HepG2 (cell line): ENCODE results near the gene GDE1. TPM values are rescaled to one million over a fixed set of nuclear protein-coding genes. Genes with fewer than 3 reads are reported as not detected.

Experiments
- ATAC-seq: fragments of 200-7000 bp; cut with Tn5 transposase; 3 replicates; pipeline ENCODE4 v1.9.1; 2020; ENCODE audit warnings: mild to moderate bottlenecking, moderate library complexity
- BruUV-seq: library from RNA; stranded (reverse); fragments of 400-500 nt; replicated peaks from 2 replicates; lab custom pipeline; 2021; lab: Mats Ljungman, UMichigan
- CTCF ChIA-PET: fragments of 300-600 bp; formaldehyde crosslinking; extraction: SDS; loops from one replicate; lab custom pipeline; 2021; ENCODE audit warnings: low total read pairs, inconsistent platforms, low intra/inter-chr PET ratio; lab: Yijun Ruan, JAX
- POLR2A ChIA-PET: fragments of 350-600 bp; sonication (Branson Sonifier 250); formaldehyde crosslinking; loops from one replicate; lab custom pipeline; 2020; ENCODE audit warnings: antibody characterized with exemption, inconsistent platforms; lab: Yijun Ruan, JAX
- DNase-seq: peaks from one replicate; pipeline ENCODE4 v3.0.0-alpha.2; 2015; ENCODE audit warnings: low spot score
- FAIRE-seq: peaks from 3 replicates; lab custom pipeline; 2011; peaks lifted over from hg19 to GRCh38; lab: Jason Lieb, UNC
- H2AFZ ChIP-seq: one replicate; pipeline ENCODE4 v1.6.1; 2011; ENCODE audit warnings: low read length, inconsistent platforms
- H3K27ac ChIP-seq: fragments of 300-600 bp; 3 replicates; pipeline ENCODE4 v1.8.0; 2011; ENCODE audit warnings: mixed run types, mild to moderate bottlenecking, mixed read lengths, low read length, inconsistent platforms; ENCODE audit not compliant: insufficient read depth; ENCODE audit errors: extremely low read length
- H3K27me3 ChIP-seq, 2 experiments: fragments of 200-600 bp in 1 of 2; 2 replicates in 1 of 2; 3 replicates in 1 of 2; pipeline versions ENCODE4 v1.6.0 to v1.8.0; 2011; ENCODE audit warnings: low read length in 2 of 2, mild to moderate bottlenecking in 2 of 2, moderate library complexity in 2 of 2, inconsistent platforms in 1 of 2; ENCODE audit not compliant: insufficient read depth in 2 of 2, control insufficient read depth in 1 of 2
- H3K36me3 ChIP-seq, 2 experiments: fragments of 200-600 bp in 1 of 2; replicated peaks in 1 of 2; 2 replicates in 1 of 2; 3 replicates in 1 of 2; pipeline versions ENCODE4 v1.5.1 to v1.8.0; 2011; ENCODE audit warnings: low read length in 2 of 2, inconsistent platforms in 1 of 2; ENCODE audit not compliant: insufficient read depth in 2 of 2, control insufficient read depth in 1 of 2
- H3K4me1 ChIP-seq: 2 replicates; pipeline ENCODE4 v1.5.1; 2012; ENCODE audit warnings: low read length, inconsistent platforms; ENCODE audit not compliant: insufficient read depth
- H3K4me2 ChIP-seq: 2 replicates; pipeline ENCODE4 v1.6.0; 2011; ENCODE audit warnings: low read depth, low read length, inconsistent platforms
- H3K4me3 ChIP-seq, 3 experiments: fragments of 200-600 bp in 1 of 3; sonication (generic), shearing (Covaris generic) in 1 of 3; replicated peaks in 1 of 3; 2 replicates each; pipeline ENCODE4 v1.5.1; 2011 to 2016; ENCODE audit warnings: low read length in 3 of 3, inconsistent platforms in 2 of 3, low read depth in 2 of 3, mild to moderate bottlenecking in 2 of 3, control low read depth in 1 of 3, mixed read lengths in 1 of 3; ENCODE audit not compliant: insufficient read depth in 1 of 3
- H3K79me2 ChIP-seq: one replicate; pipeline ENCODE4 v1.6.1; 2011; ENCODE audit warnings: low read length, inconsistent platforms; ENCODE audit not compliant: insufficient read depth
- H3K9ac ChIP-seq: 2 replicates; pipeline ENCODE4 v1.6.0; 2011; ENCODE audit warnings: mild to moderate bottlenecking, low read depth, low read length, inconsistent platforms; ENCODE audit not compliant: insufficient read depth
- H3K9me3 ChIP-seq: 2 replicates; pipeline ENCODE4 v1.5.1; 2012; ENCODE audit warnings: mild to moderate bottlenecking, low read length
- H4K20me1 ChIP-seq: 2 replicates; pipeline ENCODE4 v1.6.0; 2011; ENCODE audit warnings: inconsistent platforms, mild to moderate bottlenecking, low read length, moderate library complexity; ENCODE audit not compliant: insufficient read depth
- HNF1B ChIP-seq: sonication (generic); formaldehyde crosslinking; IDR thresholded peaks from 2 replicates; pipeline ENCODE4 v1.5.1; 2020; ENCODE audit warnings: mild to moderate bottlenecking, moderate library complexity, missing genetic modification reagents
- KDM4B ChIP-seq: sonication (generic); formaldehyde crosslinking; IDR thresholded peaks from 2 replicates; pipeline ENCODE4 v1.4.0; 2020; ENCODE audit warnings: missing genetic modification reagents
- KLF11 ChIP-seq: IDR thresholded peaks from 2 replicates; pipeline ENCODE4 v1.6.1; 2016; ENCODE audit warnings: missing compliant biosample characterization
- KLF13 ChIP-seq: sonication (generic); formaldehyde crosslinking; IDR thresholded peaks from 2 replicates; pipeline ENCODE4 v1.4.0; 2020; ENCODE audit warnings: mild to moderate bottlenecking, missing genetic modification reagents
- PPARG ChIP-seq: conservative IDR thresholded peaks from 2 replicates; pipeline ENCODE4 v1.6.1; 2016; ENCODE audit warnings: missing biosample characterization, missing genetic modification reagents
- SAP130 ChIP-seq: IDR thresholded peaks from 2 replicates; pipeline ENCODE4 v1.6.1; 2016; ENCODE audit warnings: low read depth
- SETDB1 ChIP-seq: sonication (generic); formaldehyde crosslinking; IDR thresholded peaks from 2 replicates; pipeline ENCODE4 v1.5.1; 2020; ENCODE audit warnings: missing genetic modification reagents, mild to moderate bottlenecking, borderline replicate concordance
- SIN3A ChIP-seq: IDR thresholded peaks from 2 replicates; pipeline ENCODE4 v1.6.1; 2011; ENCODE audit warnings: low read depth, mild to moderate bottlenecking, control low read depth, low read length, borderline replicate concordance
- ZFP36L1 ChIP-seq: sonication (generic); formaldehyde crosslinking; IDR thresholded peaks from 2 replicates; pipeline ENCODE4 v1.8.0; 2022; ENCODE audit warnings: mild to moderate bottlenecking, missing genetic modification reagents, moderate library complexity
- ZFP90 ChIP-seq: sonication (generic); formaldehyde crosslinking; IDR thresholded peaks from 2 replicates; pipeline ENCODE4 v1.8.0; 2022; ENCODE audit warnings: missing genetic modification reagents, mild to moderate bottlenecking, inconsistent platforms, borderline replicate concordance
- ZIK1 ChIP-seq: sonication (generic); formaldehyde crosslinking; IDR thresholded peaks from 2 replicates; pipeline ENCODE4 v1.5.0; 2020; ENCODE audit warnings: mild to moderate bottlenecking, low read depth, missing genetic modification reagents, borderline replicate concordance
- ZNF160 ChIP-seq: sonication (generic); formaldehyde crosslinking; IDR thresholded peaks from 2 replicates; pipeline ENCODE4 v1.8.0; 2022; ENCODE audit warnings: mild to moderate bottlenecking, inconsistent platforms, missing genetic modification reagents
- ZNF180 ChIP-seq: sonication (generic); formaldehyde crosslinking; IDR thresholded peaks from 2 replicates; pipeline ENCODE4 v1.4.0; 2020; ENCODE audit warnings: low read depth, missing genetic modification reagents, borderline replicate concordance
- ZNF331 ChIP-seq: sonication (generic); formaldehyde crosslinking; IDR thresholded peaks from 2 replicates; pipeline ENCODE4 v1.4.0; 2020; ENCODE audit warnings: missing genetic modification reagents
- ZNF607 ChIP-seq: sonication (generic); formaldehyde crosslinking; IDR thresholded peaks from 2 replicates; pipeline ENCODE4 v1.5.1; 2020; ENCODE audit warnings: missing genetic modification reagents, mild to moderate bottlenecking, borderline replicate concordance
- ZNF766 ChIP-seq: sonication (generic); formaldehyde crosslinking; IDR thresholded peaks from 2 replicates; pipeline ENCODE4 v1.5.0; 2020; ENCODE audit warnings: missing genetic modification reagents, borderline replicate concordance
- ZNF781 ChIP-seq: sonication (generic); formaldehyde crosslinking; IDR thresholded peaks from 2 replicates; pipeline ENCODE4 v1.5.1; 2020; ENCODE audit warnings: borderline replicate concordance, mild to moderate bottlenecking, missing genetic modification reagents; ENCODE audit errors: not compliant biosample characterization
- ZSCAN21 ChIP-seq: sonication (generic); formaldehyde crosslinking; IDR thresholded peaks from 2 replicates; pipeline ENCODE4 v1.8.0; 2022; ENCODE audit warnings: mild to moderate bottlenecking, missing genetic modification reagents, moderate library complexity, borderline replicate concordance
- WGBS: methylation state at CpG from one replicate; pipeline ENCODE4 v1.1.6; 2017; ENCODE audit warnings: low lambda C conversion rate; 5-methylcytosine and 5-hydroxymethylcytosine counted together
- in situ Hi-C: cut with HindIII; loops from 2 replicates; pipeline ENCODE4 v1.10.0; 2017; ENCODE audit warnings: low pct_unique_long_range_greater_than_20kb; ENCODE audit not compliant: extremely low pct_ligation_motif_present
- intact Hi-C: fragments of 100-400 bp; cut with micrococcal nuclease; formaldehyde crosslinking; loops from one replicate; pipeline ENCODE4 v1.10.0; 2022; ENCODE audit not compliant: unreplicated experiment
- polyA plus RNA-seq, 8 experiments: library from polyadenylated mRNA; depleted of rRNA in 3 of 8; stranded (reverse) in 7 of 8; unstranded in 1 of 8; fragments of >200 nt; fragmentation: Illumina TruSeq in 4 of 8; extraction: Trizol in 4 of 8; gene quantifications; 2 replicates each; pipeline versions ENCODE4 v1.2.1 to v1.2.3, GENCODE V29; 2011 to 2016; ENCODE audit warnings: low read depth in 4 of 8, missing spikeins in 1 of 8, mixed read lengths in 1 of 8; ENCODE audit not compliant: insufficient read depth in 1 of 8
- total RNA-seq, 5 experiments: library from RNA; depleted of rRNA; stranded (reverse); fragments of >200 nt; fragmentation: Illumina TruSeq; extraction: Trizol; gene quantifications; 2 replicates each; pipeline ENCODE4 v1.2.3, GENCODE V29; 2016; ENCODE audit warnings: low read depth in 1 of 5
- TF ChIP-seq, protein P1 (sequence below): sonication (generic); formaldehyde crosslinking; IDR thresholded peaks from 2 replicates; pipeline ENCODE4 v1.8.1; 2023; ENCODE audit warnings: mild to moderate bottlenecking, missing genetic modification reagents, borderline replicate concordance
- TF ChIP-seq, protein P2 (sequence below): sonication (generic); formaldehyde crosslinking; conservative IDR thresholded peaks from 2 replicates; pipeline ENCODE4 v1.4.0; 2020; ENCODE audit warnings: missing genetic modification reagents
- TF ChIP-seq, protein P3 (sequence below): sonication (generic); formaldehyde crosslinking; IDR thresholded peaks from 2 replicates; pipeline ENCODE4 v1.5.1; 2020; ENCODE audit warnings: missing genetic modification reagents, mild to moderate bottlenecking, borderline replicate concordance

Gene GDE1
- total and polyA plus RNA-seq, 2 of the 13 experiments (the other 11 are each of a cell fraction or from before 2014, with no cell fraction given): 35.9 to 59.0 TPM

GRCh38 chr16:19524616-19525384, 2.9 kb upstream of the GDE1 start:
- Histone ChIP-seq H3K4me2 (peak overlapping the region; percentile 91), H3K27ac (peak overlapping the region; percentile 61), H4K20me1 (no peaks in the 10 kb centered on the region), H3K4me1 (peaks cover 49% of the 10 kb centered on the region), H3K27me3 (no peaks in the 10 kb centered on the region; a peak in 1 of 5 replicates), H3K79me2 (peaks cover 45% of the 10 kb centered on the region), H3K9me3 (no peaks in the 10 kb centered on the region), H3K36me3 (peaks cover 4 to 16% of the 10 kb centered on the region in 2 experiments; a peak in 4 of 5 replicates), H2AFZ (peak overlapping the region; percentile 76), H3K9ac (peak overlapping the region; percentile 83), H3K4me3 (peak overlapping the region; percentile 94 to 100 (median 95))
- DNase-seq: no peak
- ATAC-seq: peak; percentile 2; the same call in 2 of the 3 replicates
- ChIA-PET POLR2A (interaction anchor here (1.0 to 2.7 kb wide), 7 partner anchors 10 to 735 kb away, joined by 3 to 34 read pairs (median 5); partner anchors contain the start of genes ARL6IP1, RPS15A and VPS35L), CTCF (no interaction called here)
- intact Hi-C loops: loop anchor here (10.0 kb wide), 1 partner anchor 730 kb away; the partner anchor contains the start of gene RPS15A
- in situ Hi-C loops: no loop called here
- BruUV-seq: no TSS peak
- FAIRE-seq: no peak
- WGBS: 32% methylated on average over 19 of the region's 19 CpGs
- TF ChIP-seq, protein P1, sequence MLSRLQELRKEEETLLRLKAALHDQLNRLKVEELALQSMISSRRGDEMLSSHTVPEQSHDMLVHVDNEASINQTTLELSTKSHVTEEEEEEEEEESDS (CRISPR knock-in tag): no peak
- no peak for TF ChIP-seq ZNF180
- TF ChIP-seq SAP130 (CRISPR knock-in tag): 0 out of 2 replicates have a peak, but pooled peaks have one; percentile 15
- TF ChIP-seq ZIK1 (CRISPR knock-in tag): 0 out of 2 replicates have a peak, but pooled peaks have one; percentile 40
- no peak for TF ChIP-seq PPARG
- no peak for TF ChIP-seq SIN3A
- TF ChIP-seq, protein P2, sequence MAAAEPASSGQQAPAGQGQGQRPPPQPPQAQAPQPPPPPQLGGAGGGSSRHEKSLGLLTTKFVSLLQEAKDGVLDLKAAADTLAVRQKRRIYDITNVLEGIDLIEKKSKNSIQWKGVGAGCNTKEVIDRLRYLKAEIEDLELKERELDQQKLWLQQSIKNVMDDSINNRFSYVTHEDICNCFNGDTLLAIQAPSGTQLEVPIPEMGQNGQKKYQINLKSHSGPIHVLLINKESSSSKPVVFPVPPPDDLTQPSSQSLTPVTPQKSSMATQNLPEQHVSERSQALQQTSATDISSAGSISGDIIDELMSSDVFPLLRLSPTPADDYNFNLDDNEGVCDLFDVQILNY: no peak
- no peak for TF ChIP-seq HNF1B (CRISPR knock-in tag)
- no peak for TF ChIP-seq ZNF160 (CRISPR knock-in tag)
- TF ChIP-seq KLF11: no peak
- TF ChIP-seq ZNF766 (CRISPR knock-in tag): no peak
- TF ChIP-seq, protein P3, sequence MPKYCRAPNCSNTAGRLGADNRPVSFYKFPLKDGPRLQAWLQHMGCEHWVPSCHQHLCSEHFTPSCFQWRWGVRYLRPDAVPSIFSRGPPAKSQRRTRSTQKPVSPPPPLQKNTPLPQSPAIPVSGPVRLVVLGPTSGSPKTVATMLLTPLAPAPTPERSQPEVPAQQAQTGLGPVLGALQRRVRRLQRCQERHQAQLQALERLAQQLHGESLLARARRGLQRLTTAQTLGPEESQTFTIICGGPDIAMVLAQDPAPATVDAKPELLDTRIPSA (CRISPR knock-in tag): no peak
- peak; percentile 77 for TF ChIP-seq ZFP36L1 (CRISPR knock-in tag)
- 0 out of 2 replicates have a peak, but pooled peaks have one; percentile 26 for TF ChIP-seq ZSCAN21 (CRISPR knock-in tag)
- TF ChIP-seq SETDB1 (CRISPR knock-in tag): 0 out of 2 replicates have a peak, but pooled peaks have one; percentile 9
- no peak for TF ChIP-seq KDM4B (CRISPR knock-in tag)
- no peak for TF ChIP-seq ZNF781 (CRISPR knock-in tag)
- no peak for TF ChIP-seq ZNF331 (CRISPR knock-in tag)
- no peak for TF ChIP-seq ZNF607
- TF ChIP-seq KLF13 (CRISPR knock-in tag): no peak
- 0 out of 2 replicates have a peak, but pooled peaks have one; percentile 7 for TF ChIP-seq ZFP90 (CRISPR knock-in tag)
